Stimulated activated CD4-positive, alpha-beta T cell treated with anti-CD3 and anti-CD28 coated beads, Interleukin-1b, Interleukin-23, amount 100 ng/mL, for 4 hours (primary cell): ENCODE measurements around the gene COX6A2.
"Not testable (repeated sequence)": the region's sequence is repeated elsewhere in the genome, so short reads cannot be mapped to it uniquely, and the experiment has no call there.

Experiments used
- DNase-seq, 2 donors: peaks; one replicate each; pipeline ENCODE4 v3.0.0-alpha.2; 2020; ENCODE audit warnings: low read depth in 2 of 2

The COX6A2 gene

GRCh38 chr16:31438414-31438813 is 10.3 kb upstream of the COX6A2 start:
- no peak for DNase-seq

GRCh38 chr16:31436221-31437045 is 8.3 kb upstream of the COX6A2 start:
- DNase-seq, result no peak

- no peak for DNase-seq
Observed at GRCh38 chr16:31435341-31436220, 7.4 kb upstream of the COX6A2 start.

- DNase-seq, result no peak
Observed at GRCh38 chr16:31430380-31431052, 2.4 kb upstream of the COX6A2 start.

- DNase-seq, result no peak
Observed at GRCh38 chr16:31429796-31430195, 1.6 kb upstream of the COX6A2 start.

- DNase-seq, result no peak
Observed at GRCh38 chr16:31429314-31429713, 1.2 kb upstream of the COX6A2 start.

GRCh38 chr16:31428638-31429247 is 583 bp upstream of the COX6A2 start:
- no peak for DNase-seq

- DNase-seq, result peak; percentile 64 to 66
Observed at GRCh38 chr16:31427441-31428278, 500 bp downstream of the COX6A2 start.

- DNase-seq, result no peak
Observed at GRCh38 chr16:31423801-31424200, 4.4 kb downstream of the COX6A2 start.

GRCh38 chr16:31423241-31423640 is 4.9 kb downstream of the COX6A2 start:
- DNase-seq, result no peak

GRCh38 chr16:31421587-31421986 is 6.6 kb downstream of the COX6A2 start:
- no peak for DNase-seq

GRCh38 chr16:31420037-31420436 is 8.1 kb downstream of the COX6A2 start:
- no peak for DNase-seq

GRCh38 chr16:31417916-31418315 is 10.2 kb downstream of the COX6A2 start:
- no peak for DNase-seq

- not testable (repeated sequence) for DNase-seq
Observed at GRCh38 chr16:31417036-31417435, 11.1 kb downstream of the COX6A2 start.

- DNase-seq, result no peak
Observed at GRCh38 chr16:31416371-31416770, 11.8 kb downstream of the COX6A2 start.

- no peak for DNase-seq
Observed at GRCh38 chr16:31414706-31415105, 13.5 kb downstream of the COX6A2 start.

- DNase-seq, result no peak
Observed at GRCh38 chr16:31413943-31414342, 14.2 kb downstream of the COX6A2 start.

GRCh38 chr16:31413381-31413780 is 14.8 kb downstream of the COX6A2 start:
- DNase-seq, result no peak

GRCh38 chr16:31412750-31413149 is 15.4 kb downstream of the COX6A2 start:
- no peak for DNase-seq

- DNase-seq, result no peak
Observed at GRCh38 chr16:31411024-31411844, 16.9 kb downstream of the COX6A2 start.
